GM23338 (cell line): ENCODE measurements around the gene SLC4A2. TPM values are rescaled to one million over a fixed set of nuclear protein-coding genes. Genes with fewer than 3 reads are reported as not detected.
A peak's percentile ranks its signal among the peaks of the same experiment; 100 is the strongest.

Source experiments
- ATAC-seq: fragments of 200-7000 bp; cut with Tn5 transposase; 3 replicates; pipeline ENCODE4 v1.9.1; 2020
- DNase-seq: peaks from one replicate; pipeline ENCODE4 v3.0.0-alpha.2; 2015; ENCODE audit warnings: low spot score
- H2AFZ ChIP-seq: fragments of 200-600 bp; sonication (generic); 2 replicates; pipeline ENCODE4 v1.8.0; 2016; ENCODE audit warnings: antibody characterized with exemption, mild to moderate bottlenecking, moderate library complexity
- H3F3A ChIP-seq: fragments of 200-600 bp; sonication (generic); replicated peaks from 2 replicates; pipeline ENCODE4 v1.8.0; 2017; ENCODE audit warnings: antibody characterized with exemption, mixed run types, low read depth
- H3K27ac ChIP-seq: fragments of 200-600 bp; sonication (generic); 2 replicates; pipeline ENCODE4 v1.6.1; 2016; ENCODE audit warnings: low read depth
- H3K27me3 ChIP-seq: fragments of 200-600 bp; sonication (generic); 2 replicates; pipeline ENCODE4 v1.8.0; 2016; ENCODE audit warnings: mild to moderate bottlenecking, mixed run types, moderate library complexity; ENCODE audit not compliant: insufficient read depth
- H3K36me3 ChIP-seq: fragments of 200-600 bp; sonication (generic); 2 replicates; pipeline ENCODE4 v1.8.0; 2016; ENCODE audit warnings: mild to moderate bottlenecking; ENCODE audit not compliant: insufficient read depth
- H3K4me1 ChIP-seq: fragments of 200-600 bp; sonication (generic); 2 replicates; pipeline ENCODE4 v1.8.0; 2016; ENCODE audit warnings: mild to moderate bottlenecking, moderate library complexity; ENCODE audit not compliant: insufficient read depth
- H3K4me2 ChIP-seq: fragments of 200-600 bp; sonication (generic); 2 replicates; pipeline ENCODE4 v1.7.1; 2017; ENCODE audit warnings: mixed run types
- H3K4me3 ChIP-seq: fragments of 200-600 bp; sonication (generic); 2 replicates; pipeline ENCODE4 v1.6.1; 2016; ENCODE audit warnings: mixed run types
- H3K79me2 ChIP-seq: fragments of 200-600 bp; sonication (generic); replicated peaks from 2 replicates; pipeline ENCODE4 v1.8.0; 2017; ENCODE audit warnings: mild to moderate bottlenecking; ENCODE audit not compliant: insufficient read depth
- H3K9me2 ChIP-seq: fragments of 200-600 bp; sonication (generic); 2 replicates; pipeline ENCODE4 v1.8.0; 2017; ENCODE audit not compliant: insufficient read depth
- H4K20me1 ChIP-seq: fragments of 200-600 bp; sonication (generic); replicated peaks from 2 replicates; pipeline ENCODE4 v1.8.0; 2017; ENCODE audit warnings: mild to moderate bottlenecking; ENCODE audit not compliant: insufficient read depth
- H3K27ac Mint-ChIP-seq: 2 replicates; pipeline ENCODE4 v1.8.0; 2020; ENCODE audit warnings: inconsistent platforms, mild to moderate bottlenecking, moderate library complexity, mixed read lengths
- H3K27me3 Mint-ChIP-seq: 3 replicates; pipeline ENCODE4 v1.8.0; 2022; ENCODE audit warnings: low read depth, mild to moderate bottlenecking, moderate library complexity, mixed read lengths, inconsistent platforms; ENCODE audit not compliant: insufficient read depth, poor library complexity
- H3K36me3 Mint-ChIP-seq: 3 replicates; pipeline ENCODE4 v1.8.0; 2021; ENCODE audit warnings: low read depth, mild to moderate bottlenecking, inconsistent platforms, moderate library complexity, mixed read lengths
- H3K4me1 Mint-ChIP-seq: 3 replicates; pipeline ENCODE4 v1.8.0; 2020; ENCODE audit warnings: mild to moderate bottlenecking, inconsistent platforms, mixed read lengths
- H3K4me3 Mint-ChIP-seq: 3 replicates; pipeline ENCODE4 v1.8.0; 2021; ENCODE audit warnings: moderate library complexity, mild to moderate bottlenecking, inconsistent platforms, mixed read lengths
- H3K9me3 Mint-ChIP-seq: 3 replicates; pipeline ENCODE4 v1.8.0; 2020; ENCODE audit warnings: moderate library complexity, mild to moderate bottlenecking, inconsistent platforms, mixed read lengths
- POLR2AphosphoS5 ChIP-seq: IDR thresholded peaks from 2 replicates; pipeline ENCODE4 v1.6.1; 2016; ENCODE audit warnings: antibody characterized with exemption, low read depth
- polyA plus RNA-seq: library from polyadenylated mRNA; unstranded; fragments of >200 nt; fragmentation: Nextera tagmentation; extraction: Ambion mirVana; gene quantifications from 2 replicates; pipeline ENCODE4 v1.2.1, GENCODE V29; 2016
- total RNA-seq: library from RNA; depleted of rRNA; stranded (reverse); fragments of >200 nt; shearing (Covaris generic); gene quantifications from 2 replicates; pipeline ENCODE4 v1.2.3, GENCODE V29; 2014
- TF ChIP-seq, protein P1 (sequence below): fragments of 250-450 bp; sonication (Bioruptor Pico); IDR thresholded peaks from 2 replicates; pipeline ENCODE4 v1.5.0; 2020; ENCODE audit warnings: mild to moderate bottlenecking, moderate library complexity

SLC4A2 gene
- total and polyA plus RNA-seq, 2 experiments from 2014 or later, result 64.8 to 106 TPM

DNA sequence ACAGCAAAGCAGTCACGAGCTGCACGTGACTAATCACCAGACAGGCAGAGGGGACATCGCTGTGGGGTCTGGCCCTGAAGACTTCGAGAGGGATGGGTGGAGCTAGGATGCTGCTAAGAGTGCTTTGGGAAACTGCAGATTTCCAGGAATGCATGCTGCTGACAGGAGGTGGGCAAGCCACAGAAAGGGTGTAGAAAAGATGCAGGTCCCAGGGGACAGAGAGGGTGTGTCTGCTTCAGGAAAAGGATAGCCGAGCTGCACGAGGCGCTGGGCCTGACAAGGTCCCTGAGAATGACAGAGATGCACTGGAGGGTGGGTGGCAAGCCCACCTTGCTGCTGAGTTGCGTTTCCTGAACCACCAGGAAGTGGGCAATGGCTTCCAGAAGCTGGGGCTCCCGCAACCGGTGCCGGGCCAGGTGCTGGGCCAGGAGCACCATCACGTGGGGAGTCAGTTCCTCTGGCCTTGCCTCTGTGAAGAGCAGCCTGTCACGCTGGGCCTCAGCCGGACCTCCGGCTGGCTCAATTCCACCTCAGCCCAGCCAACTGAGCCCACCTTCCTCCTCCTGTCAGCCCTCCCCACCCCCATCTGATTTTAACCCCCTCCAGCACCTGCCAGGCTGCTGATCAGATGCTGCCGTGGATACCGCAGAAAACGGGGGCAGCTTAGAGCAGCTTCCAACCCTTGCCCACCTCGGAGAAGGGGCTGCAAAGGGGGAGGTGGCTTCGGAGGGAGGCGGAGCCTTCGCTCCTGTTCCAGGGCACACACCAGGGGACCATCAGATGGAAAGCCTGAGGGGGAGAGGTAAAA, 19.0 kb downstream of the SLC4A2 start:
- peak overlapping the region; percentile 91; the same call in 1 of the 2 replicates for H3K4me3 ChIP-seq
- no peak overlapping the region for H3K27ac Mint-ChIP-seq
- 0 out of 3 replicates have a peak, but pooled peaks have one; percentile 0 for ATAC-seq

More for the DNA sequence above, 19.0 kb downstream of the SLC4A2 start:
- H3K27me3 Mint-ChIP-seq, result peaks cover 24% of the 10 kb centered on the region
- peak overlapping the region; percentile 89 for H3K4me3 Mint-ChIP-seq
- H3K27ac ChIP-seq, result no peak overlapping the region
- TF ChIP-seq POLR2AphosphoS5, result peak; percentile 44; the same call in 1 of the 2 replicates
- TF ChIP-seq, protein P1, sequence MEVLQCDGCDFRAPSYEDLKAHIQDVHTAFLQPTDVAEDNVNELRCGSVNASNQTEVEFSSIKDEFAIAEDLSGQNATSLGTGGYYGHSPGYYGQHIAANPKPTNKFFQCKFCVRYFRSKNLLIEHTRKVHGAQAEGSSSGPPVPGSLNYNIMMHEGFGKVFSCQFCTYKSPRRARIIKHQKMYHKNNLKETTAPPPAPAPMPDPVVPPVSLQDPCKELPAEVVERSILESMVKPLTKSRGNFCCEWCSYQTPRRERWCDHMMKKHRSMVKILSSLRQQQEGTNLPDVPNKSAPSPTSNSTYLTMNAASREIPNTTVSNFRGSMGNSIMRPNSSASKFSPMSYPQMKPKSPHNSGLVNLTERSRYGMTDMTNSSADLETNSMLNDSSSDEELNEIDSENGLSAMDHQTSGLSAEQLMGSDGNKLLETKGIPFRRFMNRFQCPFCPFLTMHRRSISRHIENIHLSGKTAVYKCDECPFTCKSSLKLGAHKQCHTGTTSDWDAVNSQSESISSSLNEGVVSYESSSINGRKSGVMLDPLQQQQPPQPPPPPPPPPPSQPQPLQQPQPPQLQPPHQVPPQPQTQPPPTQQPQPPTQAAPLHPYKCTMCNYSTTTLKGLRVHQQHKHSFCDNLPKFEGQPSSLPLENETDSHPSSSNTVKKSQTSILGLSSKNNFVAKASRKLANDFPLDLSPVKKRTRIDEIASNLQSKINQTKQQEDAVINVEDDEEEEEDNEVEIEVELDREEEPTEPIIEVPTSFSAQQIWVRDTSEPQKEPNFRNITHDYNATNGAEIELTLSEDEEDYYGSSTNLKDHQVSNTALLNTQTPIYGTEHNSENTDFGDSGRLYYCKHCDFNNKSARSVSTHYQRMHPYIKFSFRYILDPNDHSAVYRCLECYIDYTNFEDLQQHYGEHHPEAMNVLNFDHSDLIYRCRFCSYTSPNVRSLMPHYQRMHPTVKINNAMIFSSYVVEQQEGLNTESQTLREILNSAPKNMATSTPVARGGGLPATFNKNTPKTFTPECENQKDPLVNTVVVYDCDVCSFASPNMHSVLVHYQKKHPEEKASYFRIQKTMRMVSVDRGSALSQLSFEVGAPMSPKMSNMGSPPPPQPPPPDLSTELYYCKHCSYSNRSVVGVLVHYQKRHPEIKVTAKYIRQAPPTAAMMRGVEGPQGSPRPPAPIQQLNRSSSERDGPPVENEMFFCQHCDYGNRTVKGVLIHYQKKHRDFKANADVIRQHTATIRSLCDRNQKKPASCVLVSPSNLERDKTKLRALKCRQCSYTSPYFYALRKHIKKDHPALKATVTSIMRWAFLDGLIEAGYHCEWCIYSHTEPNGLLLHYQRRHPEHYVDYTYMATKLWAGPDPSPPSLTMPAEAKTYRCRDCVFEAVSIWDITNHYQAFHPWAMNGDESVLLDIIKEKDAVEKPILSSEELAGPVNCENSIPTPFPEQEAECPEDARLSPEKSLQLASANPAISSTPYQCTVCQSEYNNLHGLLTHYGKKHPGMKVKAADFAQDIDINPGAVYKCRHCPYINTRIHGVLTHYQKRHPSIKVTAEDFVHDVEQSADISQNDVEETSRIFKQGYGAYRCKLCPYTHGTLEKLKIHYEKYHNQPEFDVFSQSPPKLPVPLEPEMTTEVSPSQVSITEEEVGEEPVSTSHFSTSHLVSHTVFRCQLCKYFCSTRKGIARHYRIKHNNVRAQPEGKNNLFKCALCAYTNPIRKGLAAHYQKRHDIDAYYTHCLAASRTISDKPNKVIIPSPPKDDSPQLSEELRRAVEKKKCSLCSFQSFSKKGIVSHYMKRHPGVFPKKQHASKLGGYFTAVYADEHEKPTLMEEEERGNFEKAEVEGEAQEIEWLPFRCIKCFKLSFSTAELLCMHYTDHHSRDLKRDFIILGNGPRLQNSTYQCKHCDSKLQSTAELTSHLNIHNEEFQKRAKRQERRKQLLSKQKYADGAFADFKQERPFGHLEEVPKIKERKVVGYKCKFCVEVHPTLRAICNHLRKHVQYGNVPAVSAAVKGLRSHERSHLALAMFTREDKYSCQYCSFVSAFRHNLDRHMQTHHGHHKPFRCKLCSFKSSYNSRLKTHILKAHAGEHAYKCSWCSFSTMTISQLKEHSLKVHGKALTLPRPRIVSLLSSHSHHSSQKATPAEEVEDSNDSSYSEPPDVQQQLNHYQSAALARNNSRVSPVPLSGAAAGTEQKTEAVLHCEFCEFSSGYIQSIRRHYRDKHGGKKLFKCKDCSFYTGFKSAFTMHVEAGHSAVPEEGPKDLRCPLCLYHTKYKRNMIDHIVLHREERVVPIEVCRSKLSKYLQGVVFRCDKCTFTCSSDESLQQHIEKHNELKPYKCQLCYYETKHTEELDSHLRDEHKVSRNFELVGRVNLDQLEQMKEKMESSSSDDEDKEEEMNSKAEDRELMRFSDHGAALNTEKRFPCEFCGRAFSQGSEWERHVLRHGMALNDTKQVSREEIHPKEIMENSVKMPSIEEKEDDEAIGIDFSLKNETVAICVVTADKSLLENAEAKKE (CRISPR knock-in tag), result no peak
- peaks cover 28% of the 10 kb centered on the region for H3K36me3 Mint-ChIP-seq
- H3K9me3 Mint-ChIP-seq, result peaks cover 2% of the 10 kb centered on the region; the same call in 1 of the 3 replicates
- no peaks in the 10 kb centered on the region for H3K9me2 ChIP-seq
- 0 out of 2 replicates have a peak, but pooled peaks cover 15% of the 10 kb centered on the region for H3F3A ChIP-seq
- H3K4me1 ChIP-seq, result peaks cover 25% of the 10 kb centered on the region
- no peak for DNase-seq
- peaks cover 12% of the 10 kb centered on the region for H4K20me1 ChIP-seq
- no peaks in the 10 kb centered on the region for H3K27me3 ChIP-seq
- no peak overlapping the region for H2AFZ ChIP-seq
- peak overlapping the region; percentile 29; the same call in 1 of the 2 replicates for H3K4me2 ChIP-seq
- H3K36me3 ChIP-seq, result 0 out of 2 replicates have a peak, but pooled peaks cover under 1% of the 10 kb centered on the region
- peaks cover 6% of the 10 kb centered on the region; the same call in 1 of the 2 replicates for H3K79me2 ChIP-seq
- H3K4me1 Mint-ChIP-seq, result peaks cover 37% of the 10 kb centered on the region
